Activated CD8-positive, alpha-beta memory T cell treated with anti-CD3 and anti-CD28 coated beads, Interleukin-2, amount 10 ng/mL, durations not matched to agents 7 days and 5 days (primary cell): Measurements from ENCODE around the gene NUB1. TPM values are rescaled to one million over a fixed set of nuclear protein-coding genes. Genes with fewer than 3 reads are reported as not detected.
A peak's percentile ranks its signal among the peaks of the same experiment; 100 is the strongest.

ENCODE experiments used
- ATAC-seq: fragments of 150-1000 bp; cut with Tn5 transposase; one replicate; pipeline ENCODE4 v1.10.0; 2021; ENCODE audit warnings: moderate library complexity
- CTCF ChIA-PET: fragments of 350-600 bp; sonication (Branson Sonifier 250); formaldehyde crosslinking; loops from one replicate; lab custom pipeline; 2021; ENCODE audit warnings: antibody characterized with exemption; lab: Charles Lee
- DNase-seq: peaks from one replicate; pipeline ENCODE4 v3.0.0-alpha.2; 2020
- H3K27ac Mint-ChIP-seq: one replicate; pipeline ENCODE4 v1.8.0; 2021; ENCODE audit warnings: mild to moderate bottlenecking, mixed read lengths
- H3K27me3 Mint-ChIP-seq: one replicate; pipeline ENCODE4 v1.8.0; 2021; ENCODE audit warnings: mixed read lengths
- H3K36me3 Mint-ChIP-seq: one replicate; pipeline ENCODE4 v1.8.0; 2021; ENCODE audit warnings: mild to moderate bottlenecking, mixed read lengths
- H3K4me1 Mint-ChIP-seq: one replicate; pipeline ENCODE4 v1.8.0; 2021; ENCODE audit warnings: mixed read lengths
- H3K4me3 Mint-ChIP-seq: one replicate; pipeline ENCODE4 v1.8.0; 2021; ENCODE audit warnings: mild to moderate bottlenecking, moderate library complexity, mixed read lengths
- H3K9me3 Mint-ChIP-seq: one replicate; pipeline ENCODE4 v1.8.0; 2022; ENCODE audit warnings: low read depth, mixed read lengths
- total RNA-seq, 2 experiments: library from RNA; stranded (reverse); gene quantifications; one replicate each; pipeline ENCODE4 v1.2.3, GENCODE V29; 2021

The NUB1 gene
- total RNA-seq, 2 experiments from 2014 or later, result 71.3 to 73.3 TPM

DNA sequence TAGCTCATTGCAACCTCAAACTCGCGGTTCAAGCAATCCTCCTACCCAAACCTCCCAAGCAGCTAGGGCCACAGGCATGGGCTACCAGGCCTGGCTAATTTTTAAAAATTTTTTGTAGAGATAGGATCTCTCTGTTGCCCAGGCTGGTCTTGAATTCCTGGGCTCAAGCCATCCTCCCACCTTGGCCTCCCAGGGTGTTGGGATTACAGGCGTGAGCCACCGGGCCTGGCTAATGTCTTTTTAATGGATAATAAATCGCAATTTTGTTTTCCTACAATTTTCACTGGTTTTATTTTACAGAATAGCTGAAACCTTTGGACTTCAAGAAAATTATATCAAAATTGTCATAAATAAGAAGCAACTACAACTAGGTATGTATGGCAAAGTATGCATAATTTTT is 10.9 kb downstream of the NUB1 start:
- Mint-ChIP-seq H3K36me3 (peaks cover 68% of the 10 kb centered on the region), H3K4me3 (no peak overlapping the region), H3K4me1 (peaks cover 45% of the 10 kb centered on the region), H3K27ac (peak overlapping the region; percentile 93), H3K9me3 (no peaks in the 10 kb centered on the region), H3K27me3 (no peaks in the 10 kb centered on the region)
- ATAC-seq (no peak), DNase-seq (no peak)
- CTCF ChIA-PET, result interaction anchor here (1.0 to 7.2 kb wide), 15 partner anchors 9 to 314 kb away, joined by 3 to 141 read pairs (median 11); partner anchors contain the start of gene NUB1

DNA sequence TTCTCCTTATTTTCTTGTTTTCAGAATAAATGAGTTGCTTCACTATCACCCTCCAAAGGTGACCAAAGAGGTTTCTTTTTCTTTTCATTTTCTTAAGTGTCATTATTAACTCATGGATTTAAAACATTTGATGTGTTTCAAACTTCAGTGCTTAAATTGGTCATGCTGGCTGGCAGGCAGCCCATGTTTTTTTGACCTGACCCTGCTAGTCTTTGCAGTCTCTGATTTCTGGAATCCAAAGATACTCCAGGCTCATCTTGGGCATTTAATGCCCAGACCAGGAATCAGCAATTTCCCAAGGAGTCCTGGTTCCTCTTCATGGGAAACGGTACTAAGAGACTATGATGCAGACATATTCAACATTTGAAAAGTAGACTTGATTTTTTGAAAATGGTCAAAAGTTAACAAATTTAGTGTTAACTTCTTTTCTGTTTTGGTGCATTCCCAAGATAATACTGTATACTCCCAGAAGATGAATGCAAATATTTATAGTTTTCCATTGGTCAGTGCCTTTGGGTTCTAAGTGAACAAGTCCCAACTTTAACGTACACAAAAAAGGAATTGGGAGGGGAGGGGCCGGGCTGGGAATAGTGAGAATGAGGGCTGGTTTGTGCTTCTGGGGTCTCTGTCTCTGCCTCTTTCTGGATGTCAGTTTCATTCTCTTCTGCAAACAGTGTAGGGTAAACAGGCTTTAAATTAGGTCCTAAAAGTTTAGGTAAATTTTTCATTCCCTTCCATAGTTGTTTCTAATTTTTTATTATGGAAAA is 19.8 kb downstream of the NUB1 start:
- no peaks in the 10 kb centered on the region for H3K27me3 Mint-ChIP-seq
- H3K27ac Mint-ChIP-seq, result no peak overlapping the region
- peaks cover 50% of the 10 kb centered on the region for H3K36me3 Mint-ChIP-seq
- no peaks in the 10 kb centered on the region for H3K9me3 Mint-ChIP-seq
- DNase-seq, result no peak
- CTCF ChIA-PET, result interaction anchor here (1.2 to 3.2 kb wide), 3 partner anchors 9 to 87 kb away, joined by 7 to 26 read pairs (median 7); no protein-coding TSS in a partner anchor
- H3K4me3 Mint-ChIP-seq, result no peak overlapping the region
- ATAC-seq, result no peak
- peaks cover 4% of the 10 kb centered on the region for H3K4me1 Mint-ChIP-seq

DNA sequence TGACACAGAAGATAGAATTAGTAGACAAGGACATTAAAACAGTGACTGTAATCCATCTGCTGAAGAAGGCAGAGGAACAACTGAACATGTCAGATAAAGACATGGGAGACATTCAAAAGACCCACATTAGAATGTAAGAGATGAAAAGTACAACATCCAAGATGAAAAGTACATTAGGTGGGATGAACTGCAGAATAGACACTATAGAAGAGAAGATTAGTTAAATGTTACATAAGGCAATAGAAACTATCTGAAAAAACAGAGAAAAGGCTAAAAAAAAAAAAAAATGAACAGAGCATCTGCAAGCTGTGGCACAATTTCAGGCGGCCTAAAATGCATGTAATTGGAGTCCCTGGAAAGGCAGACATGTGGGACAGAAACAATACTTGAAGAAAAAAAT is 21.6 kb downstream of the NUB1 start:
- Mint-ChIP-seq H3K27me3 (no peaks in the 10 kb centered on the region), H3K4me3 (no peak overlapping the region), H3K36me3 (peaks cover 43% of the 10 kb centered on the region), H3K4me1 (peaks cover 7% of the 10 kb centered on the region), H3K9me3 (no peaks in the 10 kb centered on the region), H3K27ac (no peak overlapping the region)
- ATAC-seq (no peak), DNase-seq (no peak)
- CTCF ChIA-PET, result interaction anchor here (3.2 kb wide), 1 partner anchor 85 kb away, joined by 26 read pairs; no protein-coding TSS in a partner anchor

DNA sequence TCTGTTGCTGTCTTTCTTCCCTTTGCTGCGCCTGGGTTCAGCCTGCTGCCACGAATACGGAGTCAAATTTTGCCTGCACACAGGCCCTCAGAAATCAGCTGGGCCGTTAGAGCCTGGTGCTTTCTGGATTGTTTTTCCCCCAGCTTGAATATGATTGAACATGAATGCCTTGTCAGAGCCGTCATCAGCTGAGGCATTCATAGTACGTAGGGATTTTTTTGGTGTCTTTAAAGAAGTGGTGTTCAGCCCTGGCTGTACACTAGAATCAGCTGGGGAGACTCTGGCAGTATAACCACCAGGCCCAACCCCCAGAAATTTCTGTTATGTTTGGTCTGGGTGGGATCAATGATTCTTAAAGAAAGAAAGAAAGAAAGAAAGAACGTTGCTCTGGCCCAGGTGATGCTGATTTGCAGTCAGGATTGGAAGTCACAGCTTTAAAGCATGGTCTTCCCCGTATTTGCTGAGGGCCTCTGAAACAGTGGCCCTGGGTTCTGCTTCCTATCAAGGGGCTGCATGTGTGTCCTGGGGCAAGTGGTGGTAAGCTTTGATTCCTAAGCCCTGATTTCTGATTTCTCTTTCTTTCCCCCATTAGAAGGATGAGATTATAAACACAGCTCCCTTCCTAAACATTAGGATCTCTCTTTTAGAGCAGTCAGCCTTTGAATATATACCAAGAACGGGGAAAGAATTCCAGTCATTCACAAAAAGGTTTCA is 24.7 kb downstream of the NUB1 start:
- Mint-ChIP-seq H3K4me3 (no peak overlapping the region), H3K9me3 (no peaks in the 10 kb centered on the region), H3K36me3 (peaks cover 44% of the 10 kb centered on the region), H3K27me3 (no peaks in the 10 kb centered on the region), H3K27ac (no peak overlapping the region), H3K4me1 (peaks cover 13% of the 10 kb centered on the region)
- DNase-seq, result no peak
- ATAC-seq, result no peak
- CTCF ChIA-PET, result interaction anchor here (0.8 to 8.3 kb wide), 9 partner anchors 13 to 267 kb away, joined by 3 to 151 read pairs (median 3); partner anchors contain the start of gene NUB1

DNA sequence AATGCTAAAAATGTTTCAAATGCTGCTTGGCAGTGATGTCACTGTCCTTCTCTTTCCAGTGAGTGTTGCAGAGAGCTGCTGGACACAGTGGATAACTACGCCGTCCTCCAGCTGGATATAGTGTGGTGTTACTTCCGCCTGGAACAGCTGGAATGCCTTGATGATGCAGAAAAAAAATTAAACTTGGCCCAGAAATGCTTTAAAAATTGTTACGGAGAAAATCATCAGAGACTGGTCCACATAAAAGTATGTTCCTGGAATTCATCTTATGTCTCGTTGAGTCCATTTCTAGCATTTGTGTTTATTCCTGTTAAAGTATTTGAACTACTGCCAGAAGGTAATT is 25.2 kb downstream of the NUB1 start:
- ATAC-seq (no peak), DNase-seq (no peak)
- peaks cover 39% of the 10 kb centered on the region for H3K36me3 Mint-ChIP-seq
- CTCF ChIA-PET, result interaction anchor here (0.8 to 8.3 kb wide), 10 partner anchors 13 to 266 kb away, joined by 3 to 151 read pairs (median 3); partner anchors contain the start of gene NUB1
- peaks cover 13% of the 10 kb centered on the region for H3K4me1 Mint-ChIP-seq
- H3K27ac Mint-ChIP-seq, result no peak overlapping the region
- no peaks in the 10 kb centered on the region for H3K27me3 Mint-ChIP-seq
- H3K4me3 Mint-ChIP-seq, result no peak overlapping the region
- H3K9me3 Mint-ChIP-seq, result no peaks in the 10 kb centered on the region

DNA sequence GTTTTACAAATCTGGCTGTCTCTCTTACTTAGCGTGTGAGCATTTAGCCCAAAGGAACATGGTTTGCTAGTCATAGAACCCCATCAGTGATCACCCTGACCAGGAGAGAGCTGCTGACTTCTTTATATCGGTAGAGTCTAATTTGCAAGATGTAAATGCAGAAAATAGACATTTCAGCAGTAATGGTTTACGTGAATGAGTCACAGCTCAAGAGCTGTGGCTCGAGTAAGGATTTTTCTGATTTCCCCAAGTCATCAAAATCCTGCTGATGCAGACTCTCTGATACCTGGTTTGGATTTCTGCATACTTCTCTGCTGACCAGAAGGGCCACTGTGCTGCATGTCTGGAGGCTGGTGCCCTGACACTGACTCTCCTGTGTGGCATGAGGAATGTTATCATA is 25.7 kb downstream of the NUB1 start:
- DNase-seq (peak; percentile 28), ATAC-seq (no peak)
- CTCF ChIA-PET, result interaction anchor here (0.9 to 8.3 kb wide), 6 partner anchors 14 to 390 kb away, joined by 3 to 151 read pairs (median 4); no protein-coding TSS in a partner anchor
- Mint-ChIP-seq H3K4me1 (peaks cover 13% of the 10 kb centered on the region), H3K27me3 (no peaks in the 10 kb centered on the region), H3K36me3 (peaks cover 35% of the 10 kb centered on the region), H3K27ac (no peak overlapping the region), H3K4me3 (no peak overlapping the region), H3K9me3 (no peaks in the 10 kb centered on the region)

DNA sequence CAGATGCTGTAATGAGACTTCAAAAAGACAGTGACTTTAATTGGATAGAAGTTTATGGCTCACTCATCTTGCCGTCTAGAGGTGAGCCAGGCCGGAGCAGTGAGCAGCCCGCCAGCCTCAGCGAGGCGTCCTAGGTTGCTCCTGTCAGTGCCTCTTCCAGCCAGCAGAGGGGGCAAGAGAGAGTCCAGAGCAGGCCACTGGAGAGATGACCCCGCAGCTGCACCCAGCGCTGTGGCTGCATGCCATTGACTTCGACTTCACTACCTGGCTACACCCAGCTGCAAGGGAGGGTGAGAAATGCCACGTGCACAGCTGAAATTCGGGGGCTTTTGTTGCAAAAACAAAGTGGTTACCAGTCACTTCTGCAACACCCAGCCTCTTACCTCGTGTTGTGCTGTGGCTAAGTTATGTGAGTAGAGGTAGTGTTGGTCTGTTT is 26.5 kb downstream of the NUB1 start:
- no peaks in the 10 kb centered on the region for H3K9me3 Mint-ChIP-seq
- peaks cover 13% of the 10 kb centered on the region for H3K4me1 Mint-ChIP-seq
- no peak overlapping the region for H3K27ac Mint-ChIP-seq
- DNase-seq, result peak; percentile 84
- peaks cover 28% of the 10 kb centered on the region for H3K36me3 Mint-ChIP-seq
- CTCF ChIA-PET, result interaction anchor here (0.5 to 8.3 kb wide), 22 partner anchors 9 to 402 kb away, joined by 3 to 151 read pairs (median 4); no protein-coding TSS in a partner anchor
- ATAC-seq, result peak; percentile 99
- H3K4me3 Mint-ChIP-seq, result no peak overlapping the region
- H3K27me3 Mint-ChIP-seq, result no peaks in the 10 kb centered on the region

DNA sequence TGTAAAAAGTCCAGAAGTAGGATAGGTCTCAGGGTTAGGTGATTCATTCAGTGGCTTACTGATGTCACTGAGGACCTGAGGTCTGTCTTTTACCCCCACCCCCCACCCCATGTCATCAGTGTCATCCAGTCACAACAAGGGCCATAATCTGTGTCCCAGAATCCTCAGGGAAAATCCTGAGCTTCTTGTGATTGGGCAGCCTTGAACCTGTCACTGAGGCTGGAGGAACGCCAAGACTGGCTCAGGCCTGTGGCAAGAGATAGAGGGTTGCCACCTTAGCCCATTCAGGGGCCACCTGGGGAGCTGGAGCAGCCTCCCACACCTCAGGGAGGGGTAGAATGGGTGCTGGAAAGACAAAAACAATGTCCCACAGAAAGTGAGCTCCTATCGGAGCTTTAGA is 29.7 kb downstream of the NUB1 start:
- ATAC-seq, result no peak
- no peak overlapping the region for H3K27ac Mint-ChIP-seq
- no peaks in the 10 kb centered on the region for H3K27me3 Mint-ChIP-seq
- CTCF ChIA-PET, result interaction anchor here (1.0 to 8.3 kb wide), 3 partner anchors 11 to 78 kb away, joined by 3 to 151 read pairs (median 4); no protein-coding TSS in a partner anchor
- H3K9me3 Mint-ChIP-seq, result no peaks in the 10 kb centered on the region
- no peak overlapping the region for H3K4me3 Mint-ChIP-seq
- H3K36me3 Mint-ChIP-seq, result peaks cover 30% of the 10 kb centered on the region
- peak; percentile 35 for DNase-seq
- peaks cover 9% of the 10 kb centered on the region for H3K4me1 Mint-ChIP-seq

DNA sequence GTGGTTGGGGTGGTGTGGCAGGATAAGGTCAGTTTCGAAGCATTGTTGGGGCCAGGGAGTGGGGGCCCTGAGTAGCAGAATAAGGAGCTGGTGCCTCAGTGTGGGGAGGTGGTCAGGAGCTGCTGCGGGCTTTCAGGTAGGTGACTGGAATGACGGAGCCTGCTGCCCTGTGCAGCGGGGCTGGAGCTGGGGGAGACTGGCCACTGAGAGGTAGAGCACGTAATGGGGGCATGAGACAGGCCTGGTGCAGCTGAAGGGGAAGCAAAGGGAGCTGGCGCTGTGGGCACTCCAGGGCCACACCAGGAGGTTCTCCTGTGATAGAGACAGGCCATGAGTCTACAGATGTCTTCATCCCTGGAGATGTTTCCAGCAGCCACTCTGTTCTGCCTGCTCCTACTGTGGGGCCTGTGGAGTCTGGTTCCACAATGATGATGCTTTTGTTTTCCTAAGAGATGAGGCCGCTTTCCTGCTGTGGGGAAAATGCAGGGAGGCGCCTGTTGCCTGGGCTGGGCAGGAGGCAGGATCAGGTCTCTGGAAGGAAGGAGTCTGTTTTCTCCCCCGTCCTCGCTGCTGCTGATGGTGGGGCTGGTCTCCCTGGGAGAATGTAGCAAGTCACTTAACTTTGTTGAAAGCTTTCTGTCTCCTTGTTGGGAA is 31.1 kb downstream of the NUB1 start:
- DNase-seq, result peak; percentile 14
- H3K36me3 Mint-ChIP-seq, result peaks cover 27% of the 10 kb centered on the region

DNA sequence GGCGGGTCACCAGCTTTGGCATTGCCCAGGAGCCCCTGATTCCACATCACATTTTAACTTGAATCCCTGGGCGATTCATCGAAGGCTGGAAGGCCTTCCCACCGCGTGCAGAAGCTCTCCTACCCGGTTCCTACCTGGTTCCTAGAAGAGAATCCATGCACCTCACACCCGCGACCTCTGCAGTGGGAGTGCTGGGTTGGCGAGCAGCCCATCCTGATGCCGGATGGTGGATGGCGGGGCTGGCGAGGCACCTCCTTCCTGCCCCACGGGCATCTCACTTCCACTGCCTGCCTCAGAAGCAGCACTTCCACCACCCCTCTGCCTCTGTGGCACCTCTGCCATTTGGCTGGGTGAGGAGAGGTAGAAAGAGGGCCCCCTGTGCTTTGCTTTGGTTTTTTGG is 32.0 kb downstream of the NUB1 start:
- Mint-ChIP-seq H3K27me3 (no peaks in the 10 kb centered on the region), H3K9me3 (no peaks in the 10 kb centered on the region), H3K36me3 (peaks cover 24% of the 10 kb centered on the region), H3K4me3 (no peak overlapping the region), H3K4me1 (peaks cover 5% of the 10 kb centered on the region), H3K27ac (no peak overlapping the region)
- CTCF ChIA-PET, result interaction anchor here (8.3 kb wide), 1 partner anchor 75 kb away, joined by 151 read pairs; no protein-coding TSS in a partner anchor
- DNase-seq (no peak), ATAC-seq (no peak)

More for the DNA sequence above, 31.1 kb downstream of the NUB1 start:
- CTCF ChIA-PET, result interaction anchor here (8.3 kb wide), 1 partner anchor 76 kb away, joined by 151 read pairs; no protein-coding TSS in a partner anchor
- Mint-ChIP-seq H3K4me3 (no peak overlapping the region), H3K27me3 (no peaks in the 10 kb centered on the region), H3K27ac (no peak overlapping the region), H3K9me3 (no peaks in the 10 kb centered on the region), H3K4me1 (peaks cover 9% of the 10 kb centered on the region)
- no peak for ATAC-seq

DNA sequence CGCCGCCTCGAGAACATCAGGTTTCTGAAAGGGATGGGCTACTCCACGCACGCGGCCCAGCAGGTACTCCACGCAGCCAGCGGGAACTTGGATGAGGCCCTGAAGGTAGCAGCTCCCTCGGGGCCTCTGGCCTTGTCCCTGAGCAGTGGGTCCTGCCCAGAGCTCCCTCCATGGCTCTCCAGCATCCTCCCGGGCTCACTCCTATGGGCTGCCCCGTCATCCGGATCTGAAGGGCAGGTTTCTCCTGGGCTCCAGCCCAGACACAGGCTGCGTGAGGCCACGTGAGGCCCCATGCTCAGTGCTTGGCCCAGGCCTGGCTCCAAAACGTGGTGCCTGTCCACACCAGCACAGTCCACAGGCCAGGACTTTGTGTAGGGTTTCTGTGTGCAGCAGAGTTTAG is 32.5 kb downstream of the NUB1 start:
- H3K27me3 Mint-ChIP-seq, result no peaks in the 10 kb centered on the region
- CTCF ChIA-PET, result interaction anchor here (1.3 kb wide), 1 partner anchor 75 kb away, joined by 4 read pairs; no protein-coding TSS in a partner anchor
- H3K9me3 Mint-ChIP-seq, result no peaks in the 10 kb centered on the region
- H3K36me3 Mint-ChIP-seq, result peaks cover 21% of the 10 kb centered on the region
- H3K27ac Mint-ChIP-seq, result no peak overlapping the region
- ATAC-seq (peak; percentile 16), DNase-seq (no peak)
- H3K4me1 Mint-ChIP-seq, result peaks cover 5% of the 10 kb centered on the region
- no peak overlapping the region for H3K4me3 Mint-ChIP-seq

DNA sequence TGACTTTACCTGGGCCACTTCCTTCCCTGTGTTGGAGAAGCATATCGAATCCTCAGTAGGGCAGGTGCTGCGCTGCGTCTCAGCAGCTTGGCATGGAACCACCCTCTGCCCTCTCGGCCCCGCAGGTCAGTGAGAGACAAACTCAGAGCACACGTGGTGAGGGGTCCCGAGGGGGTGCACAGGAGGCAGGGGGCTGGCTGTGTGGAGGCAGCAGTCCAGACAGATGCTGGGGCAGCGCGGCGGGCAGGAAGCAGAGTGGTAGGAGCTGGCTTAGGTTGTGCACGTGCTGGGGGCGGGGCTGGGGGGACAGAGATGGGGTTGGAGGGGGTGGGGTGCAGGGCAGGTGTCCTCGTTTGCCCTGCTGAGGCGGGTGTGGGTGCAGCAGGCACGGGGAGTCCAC is 33.1 kb downstream of the NUB1 start:
- no peak overlapping the region for H3K4me3 Mint-ChIP-seq
- H3K36me3 Mint-ChIP-seq, result peaks cover 19% of the 10 kb centered on the region
- CTCF ChIA-PET, result interaction anchor here (1.3 kb wide), 1 partner anchor 74 kb away, joined by 4 read pairs; no protein-coding TSS in a partner anchor
- no peak overlapping the region for H3K27ac Mint-ChIP-seq
- peaks cover 5% of the 10 kb centered on the region for H3K4me1 Mint-ChIP-seq
- DNase-seq (no peak), ATAC-seq (no peak)
- H3K27me3 Mint-ChIP-seq, result no peaks in the 10 kb centered on the region
- H3K9me3 Mint-ChIP-seq, result no peaks in the 10 kb centered on the region
